Neuronal stem cell (in vitro differentiated cells): ENCODE measurements around the gene AATF.

Experiments used
- DNase-seq: peaks from one replicate; pipeline ENCODE4 v3.0.0-alpha.2; 2013; ENCODE audit warnings: low spot score
- H2AFZ ChIP-seq: one replicate; pipeline ENCODE4 v1.6.1; 2013; ENCODE audit warnings: mild to moderate bottlenecking, low read length, inconsistent platforms
- H2AK5ac ChIP-seq: 2 replicates; pipeline ENCODE4 v1.6.1; 2013; ENCODE audit warnings: low read depth, mild to moderate bottlenecking, inconsistent platforms, low read length, moderate library complexity, mixed read lengths
- H2BK120ac ChIP-seq: 2 replicates; pipeline ENCODE4 v1.6.1; 2013; ENCODE audit warnings: low read depth, mild to moderate bottlenecking, inconsistent platforms, low read length, moderate library complexity, mixed read lengths
- H2BK12ac ChIP-seq: one replicate; pipeline ENCODE4 v1.6.1; 2013; ENCODE audit warnings: low read length, inconsistent platforms
- H2BK15ac ChIP-seq: 2 replicates; pipeline ENCODE4 v1.6.1; 2013; ENCODE audit warnings: mild to moderate bottlenecking, low read length, inconsistent platforms, mixed read lengths
- H2BK5ac ChIP-seq: one replicate; pipeline ENCODE4 v1.6.1; 2013; ENCODE audit warnings: inconsistent platforms, mild to moderate bottlenecking, low read length, moderate library complexity
- H3K14ac ChIP-seq: one replicate; pipeline ENCODE4 v1.6.1; 2013; ENCODE audit warnings: low read length, inconsistent platforms
- H3K18ac ChIP-seq: 2 replicates; pipeline ENCODE4 v1.6.1; 2013; ENCODE audit warnings: low read length, inconsistent platforms
- H3K23ac ChIP-seq: 2 replicates; pipeline ENCODE4 v1.6.1; 2013; ENCODE audit warnings: low read depth, mild to moderate bottlenecking, mixed read lengths, low read length, inconsistent platforms; ENCODE audit not compliant: poor library complexity
- H3K27ac ChIP-seq: replicated peaks from 3 replicates; pipeline ENCODE4 v1.5.1; 2013; ENCODE audit warnings: low read length, inconsistent platforms
- H3K27me3 ChIP-seq, 3 experiments: 2 replicates each; pipeline ENCODE4 v1.6.1; 2013; ENCODE audit warnings: low read length in 3 of 3, mild to moderate bottlenecking in 2 of 3, inconsistent platforms in 1 of 3, low read depth in 1 of 3, mixed read lengths in 1 of 3, moderate library complexity in 1 of 3; ENCODE audit not compliant: control insufficient read depth in 3 of 3, insufficient read depth in 3 of 3
- H3K36me3 ChIP-seq, 2 donors: replicated peaks in 1 of 2; 2 replicates each; pipeline ENCODE4 v1.6.1; 2013; ENCODE audit warnings: low read length in 2 of 2; ENCODE audit not compliant: control insufficient read depth in 2 of 2, insufficient read depth in 2 of 2
- H3K4ac ChIP-seq: 2 replicates; pipeline ENCODE4 v1.6.1; 2013; ENCODE audit warnings: inconsistent platforms, mild to moderate bottlenecking, low read length, moderate library complexity
- H3K4me1 ChIP-seq, 2 donors: 1 replicate in 1 of 2; 2 replicates in 1 of 2; pipeline ENCODE4 v1.6.1; 2013; ENCODE audit warnings: low read length in 2 of 2, low read depth in 1 of 2; ENCODE audit not compliant: control insufficient read depth in 2 of 2, insufficient read depth in 1 of 2
- H3K4me2 ChIP-seq: one replicate; pipeline ENCODE4 v1.6.1; 2013; ENCODE audit warnings: mild to moderate bottlenecking, low read length, inconsistent platforms; ENCODE audit not compliant: insufficient read depth, poor library complexity, severe bottlenecking
- H3K4me3 ChIP-seq, 2 donors: 2 replicates each; pipeline ENCODE4 v1.5.1; 2013; ENCODE audit warnings: low read length in 2 of 2, mild to moderate bottlenecking in 2 of 2, inconsistent platforms in 1 of 2, moderate library complexity in 1 of 2
- H3K79me1 ChIP-seq: one replicate; pipeline ENCODE4 v1.6.1; 2013; ENCODE audit warnings: low read depth, mild to moderate bottlenecking, inconsistent platforms, low read length, moderate library complexity
- H3K9ac ChIP-seq: one replicate; pipeline ENCODE4 v1.6.1; 2013; ENCODE audit warnings: mild to moderate bottlenecking, low read depth, low read length, inconsistent platforms; ENCODE audit not compliant: poor library complexity
- H3K9me3 ChIP-seq, 2 donors: replicated peaks in 1 of 2; 2 replicates each; pipeline versions ENCODE3 to v1.6.1; 2013; ENCODE audit warnings: low read length in 2 of 2, mild to moderate bottlenecking in 2 of 2, inconsistent platforms in 1 of 2, low read depth in 1 of 2, mixed read lengths in 1 of 2, moderate library complexity in 1 of 2; ENCODE audit not compliant: control insufficient read depth in 2 of 2, insufficient read depth in 1 of 2
- H4K8ac ChIP-seq: one replicate; pipeline ENCODE4 v1.6.1; 2013; ENCODE audit warnings: low read depth, mild to moderate bottlenecking, inconsistent platforms, low read length, moderate library complexity
- H4K91ac ChIP-seq: one replicate; pipeline ENCODE4 v1.6.1; 2013; ENCODE audit warnings: low read length, low read depth, mild to moderate bottlenecking, inconsistent platforms; ENCODE audit not compliant: poor library complexity
- WGBS, 2 donors: extraction: QIAGEN DNeasy Blood & Tissue Kit; methylation state at CpG; one replicate each; pipeline ENCODE4 v1.1.7; 2013; ENCODE audit warnings: missing lambda C conversion rate in 2 of 2, mixed read lengths in 1 of 2; ENCODE audit not compliant: insufficient read length in 2 of 2, insufficient replicate concordance in 1 of 2; ENCODE audit errors: extremely low coverage in 2 of 2; 5-methylcytosine and 5-hydroxymethylcytosine counted together

AATF gene

GRCh38 chr17:36926701-36927100, 22.1 kb upstream of the AATF start:
- no peak overlapping the region for H3K18ac ChIP-seq
- H2BK5ac ChIP-seq, result no peak overlapping the region
- H3K4me1 ChIP-seq, result peaks cover 6 to 12% of the 10 kb centered on the region in 2 donors
- H3K27ac ChIP-seq, result no peak overlapping the region
- H2BK120ac ChIP-seq, result no peak overlapping the region
- no peak overlapping the region for H2BK12ac ChIP-seq
- H2BK15ac ChIP-seq, result no peak overlapping the region
- H3K4ac ChIP-seq, result no peak overlapping the region
- no peak overlapping the region for H4K8ac ChIP-seq
- no peaks in the 10 kb centered on the region for H3K9me3 ChIP-seq
- no peak overlapping the region for H3K9ac ChIP-seq
- H3K14ac ChIP-seq, result no peak overlapping the region
- no peak overlapping the region for H2AK5ac ChIP-seq
- no peak overlapping the region for H4K91ac ChIP-seq
- H3K23ac ChIP-seq, result no peak overlapping the region
- no peak overlapping the region for H2AFZ ChIP-seq
- DNase-seq, result no peak
- H3K36me3 ChIP-seq, result no peaks in the 10 kb centered on the region
- no peak overlapping the region for H3K4me2 ChIP-seq
- no peaks in the 10 kb centered on the region for H3K79me1 ChIP-seq
- WGBS, 2 donors, result no CpG with 5 or more reads among the region's 2 CpGs
- H3K27me3 ChIP-seq, result peaks cover 17 to 91% (median 43%) of the 10 kb centered on the region in 3 experiments
- H3K4me3 ChIP-seq, result no peak overlapping the region

- H3K27ac ChIP-seq, result no peak overlapping the region
- WGBS, 2 donors, result no CpG with 5 or more reads among the region's 13 CpGs
- no peak for DNase-seq
- H3K9ac ChIP-seq, result no peak overlapping the region
- H2BK120ac ChIP-seq, result no peak overlapping the region
- no peak overlapping the region for H3K4me2 ChIP-seq
- H2AFZ ChIP-seq, result no peak overlapping the region
- no peak overlapping the region for H3K18ac ChIP-seq
- H3K23ac ChIP-seq, result no peak overlapping the region
- H2BK15ac ChIP-seq, result no peak overlapping the region
- no peak overlapping the region for H4K91ac ChIP-seq
- H2BK5ac ChIP-seq, result no peak overlapping the region
- H3K4me1 ChIP-seq, result peaks cover 7 to 16% of the 10 kb centered on the region in 2 donors
- no peaks in the 10 kb centered on the region for H3K9me3 ChIP-seq
- H3K4me3 ChIP-seq, result no peak overlapping the region
- H2BK12ac ChIP-seq, result no peak overlapping the region
- H3K27me3 ChIP-seq, result peaks cover 36 to 90% (median 63%) of the 10 kb centered on the region in 3 experiments
- H3K14ac ChIP-seq, result no peak overlapping the region
- no peak overlapping the region for H2AK5ac ChIP-seq
- no peaks in the 10 kb centered on the region for H3K79me1 ChIP-seq
- no peak overlapping the region for H3K4ac ChIP-seq
- H4K8ac ChIP-seq, result no peak overlapping the region
- H3K36me3 ChIP-seq, result no peaks in the 10 kb centered on the region
Measured at GRCh38 chr17:36928471-36929345, 20.0 kb upstream of the AATF start.

- H2BK5ac ChIP-seq, result no peak overlapping the region
- no peak overlapping the region for H2AFZ ChIP-seq
- peaks cover 48 to 99% (median 76%) of the 10 kb centered on the region in 3 experiments for H3K27me3 ChIP-seq
- no peak overlapping the region for H2BK15ac ChIP-seq
- no peak overlapping the region for H3K9ac ChIP-seq
- H4K91ac ChIP-seq, result no peak overlapping the region
- no CpG with 5 or more reads among the region's 16 CpGs for WGBS, 2 donors
- no peak overlapping the region for H3K14ac ChIP-seq
- H2AK5ac ChIP-seq, result no peak overlapping the region
- H3K18ac ChIP-seq, result no peak overlapping the region
- H3K36me3 ChIP-seq, result no peaks in the 10 kb centered on the region
- H3K4me3 ChIP-seq, result no peak overlapping the region
- no peaks in the 10 kb centered on the region for H3K79me1 ChIP-seq
- H3K4me1 ChIP-seq, result peaks cover 18 to 22% of the 10 kb centered on the region in 2 donors
- no peak overlapping the region for H3K4ac ChIP-seq
- no peak overlapping the region for H2BK12ac ChIP-seq
- no peak overlapping the region for H2BK120ac ChIP-seq
- no peaks in the 10 kb centered on the region for H3K9me3 ChIP-seq
- no peak overlapping the region for H3K4me2 ChIP-seq
- DNase-seq, result no peak
- H4K8ac ChIP-seq, result no peak overlapping the region
- H3K27ac ChIP-seq, result no peak overlapping the region
- H3K23ac ChIP-seq, result no peak overlapping the region
Measured at GRCh38 chr17:36929851-36930582, 18.7 kb upstream of the AATF start.

GRCh38 chr17:36930583-36930900, 18.2 kb upstream of the AATF start:
- Histone ChIP-seq H2AFZ (no peak overlapping the region), H3K14ac (no peak overlapping the region), H2BK15ac (no peak overlapping the region), H3K27ac (no peak overlapping the region), H3K79me1 (no peaks in the 10 kb centered on the region), H4K8ac (no peak overlapping the region), H4K91ac (no peak overlapping the region), H3K4me1 (peaks cover 22 to 26% of the 10 kb centered on the region in 2 donors), H2BK5ac (no peak overlapping the region), H3K9ac (no peak overlapping the region), H3K9me3 (no peaks in the 10 kb centered on the region), H2BK12ac (no peak overlapping the region), H3K36me3 (no peaks in the 10 kb centered on the region), H3K27me3 (peaks cover 53 to 99% (median 82%) of the 10 kb centered on the region in 3 experiments), H3K18ac (no peak overlapping the region), H3K4ac (no peak overlapping the region), H3K23ac (no peak overlapping the region), H2BK120ac (no peak overlapping the region), H3K4me2 (no peak overlapping the region), H3K4me3 (no peak overlapping the region), H2AK5ac (no peak overlapping the region)
- DNase-seq, result no peak
- WGBS, 2 donors, result no CpG with 5 or more reads among the region's 1 CpG
